K562 (cell line): ENCODE measurements around the gene CLDN20. TPM values are rescaled to one million over a fixed set of nuclear protein-coding genes. Genes with fewer than 3 reads are reported as not detected.

Experiments
- ATAC-seq: fragments of 200-7000 bp; cut with Tn5 transposase; 3 replicates; pipeline ENCODE4 v1.9.1; 2020; ENCODE audit warnings: moderate library complexity
- BruUV-seq: library from RNA; stranded (reverse); fragments of 400-500 nt; replicated peaks from 2 replicates; lab custom pipeline; 2021; lab: Mats Ljungman, UMichigan
- CTCF ChIA-PET: fragments of 300-600 bp; formaldehyde crosslinking; extraction: SDS; loops from one replicate; lab custom pipeline; 2021; ENCODE audit warnings: low intra/inter-chr PET ratio; lab: Yijun Ruan, JAX
- POLR2A ChIA-PET: fragments of 300-600, 350-650 bp; sonication (Branson Sonifier 250); formaldehyde crosslinking; extraction: SDS; loops from one replicate; lab custom pipeline; 2021; ENCODE audit warnings: antibody characterized with exemption, inconsistent platforms; lab: Yijun Ruan, JAX
- DNase-seq, 4 experiments: peaks; one replicate each; pipeline versions ENCODE4 v3.0.0 to v3.0.0-alpha.2; 2011 to 2018; ENCODE audit warnings: low spot score in 3 of 4, mixed read lengths in 3 of 4; ENCODE audit errors: extremely low read depth in 1 of 4
- FAIRE-seq: peaks from 2 replicates; lab custom pipeline; 2011; peaks lifted over from hg19 to GRCh38; lab: Jason Lieb, UNC
- H2AFZ ChIP-seq: 2 replicates; pipeline ENCODE4 v1.6.0; 2011; ENCODE audit warnings: low read depth, low read length, control low read depth, inconsistent platforms
- H3K27ac ChIP-seq: fragments of 200-600 bp; 3 replicates; pipeline ENCODE4 v1.8.0; 2011; ENCODE audit warnings: low read depth, mild to moderate bottlenecking, control low read depth, inconsistent platforms, low read length, moderate library complexity, mixed read lengths; ENCODE audit errors: extremely low read depth
- H3K27me3 ChIP-seq, 2 experiments: fragments of 300-600 bp in 1 of 2; 2 replicates in 1 of 2; 3 replicates in 1 of 2; pipeline versions ENCODE4 v1.6.0 to v1.8.0; 2011; ENCODE audit warnings: inconsistent platforms in 2 of 2, low read length in 2 of 2, mild to moderate bottlenecking in 1 of 2, mixed read lengths in 1 of 2, moderate library complexity in 1 of 2; ENCODE audit not compliant: control insufficient read depth in 2 of 2, insufficient read depth in 2 of 2
- H3K36me3 ChIP-seq: fragments of 300-600 bp; 3 replicates; pipeline ENCODE4 v1.8.0; 2011; ENCODE audit warnings: mild to moderate bottlenecking, low read length, inconsistent platforms; ENCODE audit not compliant: control insufficient read depth, insufficient read depth
- H3K4me1 ChIP-seq, 2 experiments: fragments of 200-600 bp in 1 of 2; replicated peaks in 1 of 2; 2 replicates in 1 of 2; 3 replicates in 1 of 2; pipeline versions ENCODE4 v1.5.1 to v1.8.0; 2011; ENCODE audit warnings: inconsistent platforms in 2 of 2, low read length in 2 of 2, mild to moderate bottlenecking in 1 of 2, mixed read lengths in 1 of 2, moderate library complexity in 1 of 2; ENCODE audit not compliant: control insufficient read depth in 2 of 2, insufficient read depth in 2 of 2
- H3K4me2 ChIP-seq: 2 replicates; pipeline ENCODE4 v1.6.1; 2011; ENCODE audit warnings: low read length, control low read depth, inconsistent platforms, mixed read lengths; ENCODE audit not compliant: insufficient read depth
- H3K4me3 ChIP-seq: fragments of 200-600 bp; sonication (generic), shearing (Covaris generic); 2 replicates; pipeline ENCODE4 v1.5.1; 2016; ENCODE audit warnings: control low read depth, inconsistent platforms
- H3K79me2 ChIP-seq: fragments of 200-600 bp; 3 replicates; pipeline ENCODE4 v1.8.0; 2011; ENCODE audit warnings: low read length, inconsistent platforms; ENCODE audit not compliant: control insufficient read depth, insufficient read depth
- H3K9ac ChIP-seq, 2 experiments: 2 replicates each; pipeline versions ENCODE4 v1.6.0 to v1.6.1; 2011; ENCODE audit warnings: low read depth in 2 of 2, low read length in 2 of 2, control low read depth in 1 of 2, inconsistent platforms in 1 of 2, mild to moderate bottlenecking in 1 of 2, mixed read lengths in 1 of 2; ENCODE audit not compliant: insufficient read depth in 1 of 2
- H3K9me1 ChIP-seq: one replicate; pipeline ENCODE4 v1.6.0; 2011; ENCODE audit warnings: inconsistent platforms, mild to moderate bottlenecking, low read length, moderate library complexity; ENCODE audit not compliant: control insufficient read depth, insufficient read depth
- H3K9me3 ChIP-seq: replicated peaks from 2 replicates; pipeline ENCODE4 v1.5.1; 2011; ENCODE audit warnings: low read depth, low read length, inconsistent platforms; ENCODE audit not compliant: control insufficient read depth, insufficient read depth
- H4K20me1 ChIP-seq: replicated peaks from 2 replicates; pipeline ENCODE4 v1.6.1; 2011; ENCODE audit warnings: low read length, inconsistent platforms, mixed read lengths; ENCODE audit not compliant: control insufficient read depth, insufficient read depth
- E4F1 ChIP-seq: fragments of 250-450 bp; sonication (Bioruptor Pico); IDR thresholded peaks from 2 replicates; pipeline ENCODE4 v1.5.0; 2021; ENCODE audit warnings: mild to moderate bottlenecking, borderline replicate concordance
- EP400 ChIP-seq: fragments of 450-650 bp; IDR thresholded peaks from 2 replicates; pipeline ENCODE4 v1.6.1; 2017; ENCODE audit warnings: antibody characterized with exemption, mild to moderate bottlenecking, moderate library complexity
- HBP1 ChIP-seq: fragments of 450-650 bp; formaldehyde crosslinking; IDR thresholded peaks from 2 replicates; pipeline ENCODE4 v1.4.0; 2022; ENCODE audit warnings: missing genetic modification characterization
- HIVEP1 ChIP-seq: fragments of 250-450 bp; sonication (Bioruptor Pico); IDR thresholded peaks from 2 replicates; pipeline ENCODE4 v1.4.0; 2020; ENCODE audit warnings: mild to moderate bottlenecking
- KHSRP ChIP-seq: fragments of 450-650 bp; IDR thresholded peaks from 2 replicates; pipeline ENCODE4 v1.6.1; 2017
- MCM3 ChIP-seq: fragments of 450-650 bp; IDR thresholded peaks from 2 replicates; pipeline ENCODE4 v1.6.1; 2016
- MLX ChIP-seq, 2 experiments: fragments of 450-650 bp in 1 of 2; sonication (generic) in 1 of 2; formaldehyde crosslinking; conservative IDR thresholded peaks; 2 replicates each; pipeline versions ENCODE4 v1.4.0 to v1.8.1; 2020 to 2022; ENCODE audit warnings: mild to moderate bottlenecking in 1 of 2, missing genetic modification reagents in 1 of 2
- MYBL2 ChIP-seq, 2 experiments: fragments of 450-650 bp in 1 of 2; sonication (generic) in 1 of 2; formaldehyde crosslinking in 1 of 2; IDR thresholded peaks; 2 replicates each; pipeline versions ENCODE4 v1.6.1 to v1.8.1; 2017 to 2022; ENCODE audit warnings: borderline replicate concordance in 1 of 2, inconsistent platforms in 1 of 2, low read depth in 1 of 2, mild to moderate bottlenecking in 1 of 2, missing genetic modification reagents in 1 of 2, moderate library complexity in 1 of 2
- NCOA1 ChIP-seq: fragments of 450-650 bp; IDR thresholded peaks from 2 replicates; pipeline ENCODE4 v1.6.1; 2016; ENCODE audit warnings: low read depth
- NCOA2 ChIP-seq, 2 experiments: fragments of 450-650 bp; IDR thresholded peaks; 2 replicates each; pipeline ENCODE4 v1.6.1; 2018; ENCODE audit warnings: mild to moderate bottlenecking in 2 of 2, moderate library complexity in 1 of 2; ENCODE audit not compliant: partially characterized antibody in 2 of 2
- SRSF9 ChIP-seq: fragments of 200-400 bp; formaldehyde crosslinking; IDR thresholded peaks from 2 replicates; pipeline ENCODE4 v1.6.1; 2017; ENCODE audit warnings: low read depth, low read length, borderline replicate concordance
- STAT5A ChIP-seq: IDR thresholded peaks from 2 replicates; pipeline ENCODE4 v1.6.1; 2012; ENCODE audit warnings: low read length, inconsistent platforms, borderline replicate concordance
- TAF1 ChIP-seq: IDR thresholded peaks from 2 replicates; pipeline ENCODE4 v1.6.1; 2011; ENCODE audit warnings: mild to moderate bottlenecking, low read length, moderate library complexity; ENCODE audit not compliant: insufficient read depth, control insufficient read depth, severe bottlenecking; ENCODE audit errors: extremely low read depth
- TAF7 ChIP-seq: fragments of 450-650 bp; IDR thresholded peaks from 2 replicates; pipeline ENCODE4 v1.6.1; 2016; ENCODE audit warnings: missing genetic modification characterization, missing compliant biosample characterization
- ZNF282 ChIP-seq: sonication (generic); formaldehyde crosslinking; IDR thresholded peaks from 2 replicates; pipeline ENCODE4 v1.8.1; 2023; ENCODE audit warnings: missing genetic modification reagents
- WGBS: fragments of 100-300 bp; shearing (Covaris generic); methylation state at CpG from one replicate; pipeline ENCODE4 v1.1.6; 2016; ENCODE audit warnings: low coverage, mixed read lengths; ENCODE audit not compliant: insufficient coverage; ENCODE audit errors: missing lambda C conversion rate; 5-methylcytosine and 5-hydroxymethylcytosine counted together
- in situ Hi-C: fragments of 300-500 bp; cut with MboI; formaldehyde crosslinking; loops from 4 replicates; pipeline ENCODE4 v1.15.0; 2018; ENCODE audit warnings: inconsistent platforms, mixed read lengths
- intact Hi-C: fragments of 100-400 bp; cut with micrococcal nuclease; formaldehyde crosslinking; loops from 2 replicates; pipeline ENCODE4 v1.14.2; 2022
- polyA plus RNA-seq, 8 experiments: library from polyadenylated mRNA; depleted of rRNA in 4 of 8; stranded (reverse) in 5 of 8; unstranded in 3 of 8; fragments of >200 nt; fragmentation: Nextera tagmentation in 2 of 8; fragmentation: Illumina TruSeq in 1 of 8; extraction: Ambion mirVana in 2 of 8; extraction: Trizol in 1 of 8; gene quantifications; 2 replicates each; pipeline versions ENCODE4 v1.2.1 to v1.2.3, GENCODE V29; 2011 to 2014; ENCODE audit warnings: inconsistent platforms in 1 of 8, missing spikeins in 1 of 8
- total RNA-seq, 7 experiments: library from RNA; depleted of rRNA in 6 of 7; stranded (reverse); fragments of >200 nt in 6 of 7; fragmentation: Illumina TruSeq in 2 of 7; extraction: Trizol in 2 of 7; gene quantifications; 2 replicates each; pipeline versions ENCODE4 v1.2.1 to v1.2.3, GENCODE V29; 2011 to 2021; ENCODE audit warnings: low replicate concordance in 1 of 7

CLDN20 gene
- total and polyA plus RNA-seq, 9 of the 15 experiments (the other 6 are each of a cell fraction or from before 2014, with no cell fraction given), result not detected

- in situ Hi-C loops (no loop called here), intact Hi-C loops (no loop called here)
- H3K4me3 ChIP-seq, result no peak overlapping the region
- FAIRE-seq, result peak; percentile 72
- ChIA-PET POLR2A (interaction anchor here (0.8 to 2.1 kb wide), 3 partner anchors 13 to 93 kb away, joined by 3 to 9 read pairs (median 4); no protein-coding TSS in a partner anchor), CTCF (no interaction called here)
- no peak for TF ChIP-seq MYBL2 (IDR thresholded peaks at IDR 0.05; ENCODE audit: low read depth)
- no peak for TF ChIP-seq MYBL2 (CRISPR knock-in tag; IDR thresholded peaks at IDR 0.05; ENCODE audit: borderline replicate concordance)
- TF ChIP-seq TAF1, result no peak
- TF ChIP-seq STAT5A, result no peak
- no peak for TF ChIP-seq ZNF282 (CRISPR knock-in tag)
- no peak for TF ChIP-seq NCOA1
- TF ChIP-seq TAF7 (tag), result no peak
- TF ChIP-seq E4F1 (CRISPR knock-in tag), result no peak
- TF ChIP-seq HBP1 (CRISPR knock-in tag), result no peak
- TF ChIP-seq MLX (CRISPR knock-in tag; conservative IDR thresholded peaks at IDR 0.05), result no peak
- no peak for TF ChIP-seq NCOA2 (IDR thresholded peaks at IDR 0.05; ENCODE audit: partially characterized antibody in 2 of 2)
- no peak for TF ChIP-seq MCM3
- TF ChIP-seq KHSRP, result no peak
- TF ChIP-seq HIVEP1 (CRISPR knock-in tag), result no peak
- no peak for TF ChIP-seq EP400
- TF ChIP-seq SRSF9, result no peak
- no peaks in the 10 kb centered on the region for H3K9me1 ChIP-seq
- peaks cover 54 to 59% of the 10 kb centered on the region in 2 experiments for H3K27me3 ChIP-seq
- no peaks in the 10 kb centered on the region for H3K79me2 ChIP-seq
- H4K20me1 ChIP-seq, result no peaks in the 10 kb centered on the region
- no peaks in the 10 kb centered on the region for H3K4me1 ChIP-seq
- no peaks in the 10 kb centered on the region for H3K36me3 ChIP-seq
- BruUV-seq, result no TSS peak
- ATAC-seq, result no peak
- no peak overlapping the region for H3K27ac ChIP-seq
- no peak for DNase-seq
- H3K9ac ChIP-seq, result no peak overlapping the region
- no peak overlapping the region for H2AFZ ChIP-seq
- no peaks in the 10 kb centered on the region for H3K9me3 ChIP-seq
- WGBS, result 0% methylated on average over 4 of the region's 4 CpGs
- no peak overlapping the region for H3K4me2 ChIP-seq
Measured at GRCh38 chr6:155222506-155222905, 41.3 kb upstream of the CLDN20 start.
